ENCODE measurements around the gene RPL28.
"Not testable (repeated sequence)": the region's sequence is repeated elsewhere in the genome, so short reads cannot be mapped to it uniquely, and the experiment has no call there.

- not testable (repeated sequence) for TF ChIP-seq CTCF, POLR2A (IDR thresholded peaks at IDR 0.05)
These were observed 15.7 kb downstream of the RPL28 start for GRCh38 chr19:55401390-55401789.
